HG03095 (cell line): ENCODE results near the gene VPS35L.
"Not testable (repeated sequence)": the region's sequence is repeated elsewhere in the genome, so short reads cannot be mapped to it uniquely, and the experiment has no call there.

Source experiments
- ATAC-seq: cut with Tn5 transposase; IDR thresholded peaks from one replicate; pipeline ENCODE4 v1.9.1; 2021; ENCODE audit warnings: moderate library complexity; ENCODE audit not compliant: unreplicated experiment

VPS35L gene

DNA sequence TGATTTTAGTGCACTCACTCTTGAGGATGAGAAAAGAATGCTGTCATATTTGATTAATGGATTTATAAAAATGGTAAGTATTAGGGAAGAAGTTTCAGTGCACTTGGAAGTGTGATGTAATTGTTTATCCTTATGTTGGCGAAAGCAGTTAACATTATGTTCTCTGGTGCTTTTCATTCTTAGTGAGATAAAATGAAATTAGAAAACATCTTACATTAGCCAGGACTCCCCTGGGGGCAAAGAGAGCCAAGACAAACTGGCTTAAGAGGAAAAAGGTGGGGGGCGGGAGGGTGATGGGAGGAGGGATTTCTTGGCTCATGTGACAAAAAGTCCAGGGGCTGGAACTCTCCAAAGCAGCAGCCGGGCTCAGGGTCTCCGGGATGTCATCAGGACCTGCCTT, 89.4 kb downstream of the VPS35L start:
- ATAC-seq, result no peak

- ATAC-seq, result no peak
Measured at GRCh38 chr16:19645557-19645981, 90.1 kb downstream of the VPS35L start.

DNA sequence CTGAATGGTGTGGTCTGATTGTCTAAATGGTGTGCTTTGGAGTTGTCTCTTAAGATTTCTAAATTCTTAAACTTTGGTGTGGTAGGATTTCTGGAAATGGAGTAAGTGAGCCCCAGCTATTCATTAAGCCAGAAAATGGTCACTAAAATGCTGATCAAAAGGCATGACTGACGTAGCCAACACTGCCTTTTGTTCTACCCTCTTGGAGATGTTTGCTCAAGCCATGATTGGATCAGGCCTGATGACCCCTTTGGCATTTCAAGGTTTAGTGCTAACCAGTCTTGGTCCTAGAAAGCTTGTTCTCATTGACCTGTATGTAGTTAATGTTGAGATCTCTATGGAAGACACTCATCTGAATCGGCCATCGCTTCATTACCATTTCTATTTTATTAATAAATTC, 94.5 kb downstream of the VPS35L start:
- no peak for ATAC-seq

- ATAC-seq, result no peak
Measured at GRCh38 chr16:19654147-19654546, 98.6 kb downstream of the VPS35L start.

DNA sequence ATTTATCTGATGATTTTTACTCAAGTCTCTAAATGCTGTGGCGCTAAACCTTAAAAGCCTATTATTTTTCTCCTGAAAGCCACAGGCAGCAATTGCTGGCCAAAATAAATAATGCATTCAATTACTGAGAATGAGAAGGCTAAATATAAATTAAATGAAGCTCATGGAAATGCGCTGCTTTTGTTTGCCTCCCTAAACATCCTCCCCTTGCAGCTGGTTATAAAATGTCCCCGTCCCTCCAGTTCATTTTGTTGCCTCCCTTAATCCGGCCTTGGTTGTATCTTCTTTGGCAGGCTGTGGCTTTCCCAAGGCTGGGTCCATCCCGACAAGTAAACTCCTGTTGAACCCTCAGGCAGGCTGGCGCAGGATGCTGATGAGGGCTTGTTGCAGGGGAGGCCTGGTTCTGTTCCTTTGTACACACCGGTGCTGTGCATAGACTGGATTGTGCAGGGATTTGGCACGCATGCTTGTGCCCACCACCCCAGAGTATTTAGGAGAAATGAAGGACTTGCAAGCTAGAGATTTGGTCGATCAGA, 99.8 kb downstream of the VPS35L start:
- ATAC-seq, result no peak

DNA sequence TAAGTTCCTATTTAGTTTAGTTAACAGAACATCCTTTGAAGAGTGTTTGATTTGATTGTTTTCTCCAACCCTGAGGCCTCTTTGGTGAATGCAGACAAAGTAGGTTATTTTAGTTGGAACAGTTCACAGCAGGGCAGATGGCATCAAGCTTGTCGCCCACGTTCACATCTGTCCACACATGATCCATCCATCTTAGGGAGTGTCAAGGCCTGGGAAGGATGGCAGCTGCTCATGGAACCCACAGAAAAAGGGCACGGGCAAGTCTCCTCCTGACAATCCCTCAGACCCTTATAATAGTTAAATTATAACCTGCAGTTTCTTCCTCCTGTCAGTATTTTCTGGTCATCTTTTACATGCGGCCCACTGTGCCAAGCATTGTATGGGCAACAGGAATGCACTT, 102.3 kb downstream of the VPS35L start:
- no peak for ATAC-seq

DNA sequence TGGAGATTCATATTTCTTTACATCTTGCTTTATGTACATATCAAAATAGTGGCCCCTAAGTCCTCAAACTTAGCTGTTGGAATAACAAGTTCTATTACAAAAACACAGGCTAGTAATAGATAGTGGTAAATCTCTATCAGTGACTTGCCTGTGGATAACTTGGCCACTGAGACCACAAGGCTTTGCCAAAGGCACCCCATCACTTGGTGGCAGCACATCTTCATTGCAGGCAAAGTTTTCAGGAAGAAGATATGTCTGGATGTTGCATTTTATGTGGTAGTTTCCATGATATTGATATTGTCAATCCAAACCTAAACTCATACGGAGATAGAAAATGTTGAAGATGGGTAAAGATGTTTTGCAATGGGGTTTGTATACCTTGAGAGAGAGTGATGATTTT, 104.1 kb downstream of the VPS35L start:
- no peak for ATAC-seq

DNA sequence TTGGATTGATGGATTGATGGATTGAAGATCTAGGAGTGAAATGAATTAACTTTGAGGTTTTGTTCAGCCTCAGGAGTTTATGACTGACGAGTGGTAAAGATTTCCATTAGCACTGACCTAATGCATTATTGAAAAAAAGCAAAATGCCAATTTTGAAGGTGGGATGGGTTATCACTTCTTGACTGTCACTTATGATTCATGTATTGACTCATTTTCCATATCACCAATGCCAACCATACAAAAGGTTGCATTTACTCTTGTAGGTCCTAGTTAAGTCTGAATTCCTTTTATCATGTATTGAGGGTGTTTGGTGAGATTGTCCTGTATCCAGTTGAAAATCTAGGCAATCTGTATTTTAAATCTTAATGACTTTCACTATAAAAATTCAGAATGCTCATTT, 104.9 kb downstream of the VPS35L start:
- no peak for ATAC-seq

DNA sequence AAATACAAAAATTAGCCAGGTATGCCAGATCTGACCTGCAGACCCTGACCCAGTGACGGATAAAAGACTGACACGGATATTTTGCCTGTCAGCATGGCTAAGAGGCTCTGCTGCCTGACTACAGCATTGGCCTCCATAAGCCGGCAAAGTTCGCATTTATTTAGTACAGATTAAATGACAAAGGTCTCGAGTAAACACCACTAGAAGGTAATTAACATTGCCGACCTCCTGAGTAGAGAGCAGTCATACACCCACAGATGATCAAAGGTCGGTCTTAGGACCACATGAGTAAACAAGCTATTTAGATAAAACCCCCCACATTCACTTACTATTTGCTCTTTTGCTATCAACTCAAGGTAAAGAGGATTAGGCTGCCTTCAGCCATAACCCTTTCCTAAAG, 106.8 kb downstream of the VPS35L start:
- no peak for ATAC-seq

- no peak for ATAC-seq
Measured at GRCh38 chr16:19664166-19664565, 108.7 kb downstream of the VPS35L start.

GRCh38 chr16:19665313-19665712, 109.8 kb downstream of the VPS35L start:
- not testable (repeated sequence) for ATAC-seq

DNA sequence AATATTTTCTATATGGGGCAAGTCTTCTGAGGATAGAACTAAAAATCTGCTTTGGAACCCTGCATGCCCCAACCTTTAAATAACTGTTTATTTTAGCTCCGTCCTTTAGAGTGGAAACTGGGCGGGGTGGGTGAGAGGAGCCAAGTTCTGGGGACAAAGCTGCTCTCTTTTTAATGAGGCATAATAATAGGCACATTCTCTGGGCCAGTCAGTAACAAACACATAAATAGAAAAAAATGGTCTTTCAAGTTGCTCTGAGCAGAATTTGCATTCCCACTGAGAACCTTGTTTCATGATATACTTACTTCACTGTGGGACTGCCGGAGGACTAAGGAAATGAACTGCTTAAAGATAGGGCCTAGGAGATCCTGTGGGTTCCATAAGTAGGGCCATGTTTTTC, 111.0 kb downstream of the VPS35L start:
- no peak for ATAC-seq

- ATAC-seq, result no peak
Measured at GRCh38 chr16:19672378-19672777, 116.9 kb downstream of the VPS35L start.

GRCh38 chr16:19674485-19674884, 119.0 kb downstream of the VPS35L start:
- no peak for ATAC-seq

DNA sequence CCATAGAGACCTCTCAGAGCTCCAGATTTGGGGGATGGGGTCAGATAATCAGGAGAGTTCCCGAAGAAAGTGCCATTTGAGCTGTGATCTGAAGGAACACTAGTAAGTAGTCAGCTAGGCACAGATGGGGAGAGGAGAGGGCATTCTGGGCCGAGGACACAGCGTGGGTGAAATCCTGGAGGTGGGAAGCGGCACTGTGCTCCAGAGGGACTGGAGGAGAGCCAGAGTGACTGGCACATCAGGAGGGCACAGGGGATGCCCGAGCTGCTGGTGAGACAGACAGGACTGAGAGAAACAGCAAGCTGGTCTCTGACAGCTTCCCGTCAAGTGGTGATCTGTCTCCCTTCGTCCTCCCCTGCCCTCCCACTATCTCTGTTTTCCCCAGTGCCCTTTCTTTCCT, 121.9 kb downstream of the VPS35L start:
- no peak for ATAC-seq

DNA sequence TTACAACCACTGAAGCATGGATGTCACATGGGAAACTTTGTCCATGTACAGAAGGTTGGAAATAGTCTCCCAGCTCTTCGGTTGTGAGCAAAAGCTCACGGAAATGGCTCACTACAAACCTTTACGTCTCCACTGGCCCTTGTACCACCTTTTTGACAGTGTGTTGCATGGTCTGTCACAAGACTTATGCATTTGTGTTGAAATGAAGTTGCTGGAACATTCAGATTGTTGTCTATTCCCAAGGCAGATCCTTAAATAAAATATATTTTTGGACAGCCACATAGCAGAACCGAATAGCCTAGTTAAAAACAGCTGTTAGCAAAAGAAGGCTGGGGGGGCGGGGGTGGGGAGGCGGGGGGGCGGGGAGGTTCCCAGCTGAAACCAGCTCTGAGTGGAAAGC, 123.3 kb downstream of the VPS35L start:
- no peak for ATAC-seq

DNA sequence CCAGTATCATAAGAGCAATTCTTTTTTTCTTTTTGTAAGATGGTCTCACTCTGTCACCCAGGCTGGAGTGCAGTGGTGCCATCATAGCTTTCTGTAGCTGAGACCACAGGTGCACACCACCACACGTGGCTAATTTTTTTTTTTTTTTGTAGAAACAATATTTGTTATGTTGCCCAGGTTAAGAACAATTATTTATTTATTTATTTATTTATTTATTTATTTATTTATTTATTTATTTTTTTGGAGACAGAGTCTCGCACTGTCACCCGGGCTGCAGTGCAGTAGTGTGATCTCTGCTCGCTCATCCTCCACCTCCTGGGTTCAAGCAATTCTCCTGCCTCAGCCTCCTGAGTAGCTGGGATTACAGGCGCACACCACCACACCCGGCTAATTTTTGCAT, 123.8 kb downstream of the VPS35L start:
- not testable (repeated sequence) for ATAC-seq

- no peak for ATAC-seq
Measured at GRCh38 chr16:19680881-19681340, 125.4 kb downstream of the VPS35L start.

GRCh38 chr16:19681637-19682036, 126.1 kb downstream of the VPS35L start:
- no peak for ATAC-seq

- ATAC-seq, result no peak
Measured at GRCh38 chr16:19683453-19684236, 128.1 kb downstream of the VPS35L start.

GRCh38 chr16:19685176-19685575, 129.7 kb downstream of the VPS35L start:
- no peak for ATAC-seq

GRCh38 chr16:19687279-19687678, 131.8 kb downstream of the VPS35L start:
- no peak for ATAC-seq
